GM18507 (cell line): ENCODE results near the gene CPED1.
"Not testable (repeated sequence)": the region's sequence is repeated elsewhere in the genome, so short reads cannot be mapped to it uniquely, and the experiment has no call there.

Experiments
- DNase-seq: peaks from one replicate; pipeline ENCODE4 v3.0.0; 2011; ENCODE audit warnings: low read depth; ENCODE audit not compliant: insufficient read length; ENCODE audit errors: extremely low spot score
- FAIRE-seq: peaks from 2 replicates; lab custom pipeline; 2011; peaks lifted over from hg19 to GRCh38; lab: Jason Lieb, UNC

The CPED1 gene

GRCh38 chr7:121034929-121035328 is 46.4 kb downstream of the CPED1 start:
- FAIRE-seq = no peak
- DNase-seq = no peak

DNA sequence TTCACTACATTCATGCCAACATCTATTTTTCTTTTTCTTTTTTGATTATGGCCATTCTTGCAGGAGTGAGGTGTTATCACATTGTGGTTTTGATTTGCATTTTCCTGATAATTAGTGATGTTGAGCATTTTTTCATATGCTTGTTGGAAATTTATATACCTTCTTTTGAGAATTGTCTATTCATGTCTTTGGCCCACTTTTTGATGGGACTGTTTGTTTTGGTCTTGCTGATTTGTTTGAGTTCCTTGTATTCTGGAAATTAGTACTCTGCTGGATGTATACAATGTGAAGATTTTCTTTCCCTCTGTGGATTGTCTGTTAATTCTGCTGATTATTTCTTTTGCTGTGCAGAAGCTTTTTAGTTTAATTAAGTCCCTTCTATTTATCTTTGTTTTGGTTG is 48.3 kb downstream of the CPED1 start:
- FAIRE-seq = not testable (repeated sequence)

DNA sequence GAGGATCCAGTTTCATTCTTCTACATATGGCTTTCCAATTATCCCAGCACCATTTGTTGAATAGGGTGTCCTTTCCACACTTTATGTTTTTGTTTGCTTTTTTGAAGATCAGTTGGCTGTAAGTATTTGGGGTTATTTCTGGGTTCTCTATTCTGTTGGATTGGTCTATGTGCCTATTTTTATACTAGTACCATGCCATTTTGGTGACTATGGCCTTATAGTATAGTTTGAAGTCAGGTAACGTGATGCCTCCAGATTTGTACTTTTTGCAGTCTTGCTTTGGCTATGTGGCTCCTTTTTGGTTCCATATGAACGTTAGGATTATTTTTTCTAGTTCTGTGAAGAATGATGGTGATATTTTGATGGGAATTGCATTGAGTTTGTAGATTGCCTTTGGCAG is 48.8 kb downstream of the CPED1 start:
- not testable (repeated sequence) for FAIRE-seq, DNase-seq

More for the DNA sequence above, 48.3 kb downstream of the CPED1 start:
- not testable (repeated sequence) for DNase-seq

DNA sequence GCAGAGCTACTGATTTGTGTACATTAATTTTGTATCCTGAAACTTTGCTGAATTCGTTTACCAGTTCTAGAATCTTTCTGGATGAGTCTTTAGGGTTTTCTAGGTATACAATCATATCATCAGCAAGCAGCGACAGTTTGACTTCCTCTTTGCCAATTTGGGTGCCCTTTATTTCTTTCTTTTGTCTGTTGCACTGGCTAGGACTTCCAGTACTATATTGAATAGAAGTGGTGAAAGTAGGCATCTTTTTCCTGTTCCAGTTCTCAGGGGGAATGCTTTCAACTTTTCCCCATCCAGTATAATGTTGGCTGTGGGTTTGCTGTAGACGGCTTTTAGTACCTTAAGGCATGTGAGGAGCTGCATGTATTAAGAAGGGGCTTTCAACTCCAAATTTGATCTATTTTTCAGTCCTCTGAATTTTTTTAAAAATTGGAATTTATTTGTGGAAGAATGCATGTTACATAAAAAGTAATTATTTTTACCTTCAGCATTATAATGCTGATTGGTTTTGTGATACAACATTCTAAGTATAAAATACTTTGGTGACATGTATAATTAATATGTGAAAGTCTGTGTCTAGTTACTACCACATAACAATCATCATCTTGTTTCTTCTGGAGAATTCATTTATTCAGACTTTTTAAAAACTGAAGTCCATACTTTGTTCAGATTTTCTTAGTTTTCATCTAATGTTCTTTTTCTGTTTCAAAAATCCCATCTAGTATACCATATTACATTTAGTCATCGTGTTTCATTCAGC is 49.6 kb downstream of the CPED1 start:
- DNase-seq = no peak
- FAIRE-seq = no peak

- no peak for FAIRE-seq
- no peak for DNase-seq
Observed at GRCh38 chr7:121038717-121039509, 50.4 kb downstream of the CPED1 start.

- FAIRE-seq (no peak), DNase-seq (no peak)
Observed at GRCh38 chr7:121039510-121039822, 51.0 kb downstream of the CPED1 start.

GRCh38 chr7:121039994-121040393 is 51.5 kb downstream of the CPED1 start:
- FAIRE-seq = no peak
- DNase-seq = no peak

- no peak for FAIRE-seq
- DNase-seq = no peak
Observed at GRCh38 chr7:121041516-121042148, 53.1 kb downstream of the CPED1 start.

GRCh38 chr7:121042195-121042594 is 53.7 kb downstream of the CPED1 start:
- FAIRE-seq = no peak

GRCh38 chr7:121042899-121043298 is 54.4 kb downstream of the CPED1 start:
- no peak for FAIRE-seq

More at GRCh38 chr7:121042195-121042594, 53.7 kb downstream of the CPED1 start:
- no peak for DNase-seq

GRCh38 chr7:121043314-121044234 is 55.1 kb downstream of the CPED1 start:
- no peak for DNase-seq
- no peak for FAIRE-seq

More at GRCh38 chr7:121042899-121043298, 54.4 kb downstream of the CPED1 start:
- no peak for DNase-seq

GRCh38 chr7:121045090-121045489 is 56.6 kb downstream of the CPED1 start:
- DNase-seq (no peak), FAIRE-seq (no peak)

GRCh38 chr7:121046009-121046408 is 57.5 kb downstream of the CPED1 start:
- DNase-seq = no peak
- no peak for FAIRE-seq

GRCh38 chr7:121046893-121047468 is 58.5 kb downstream of the CPED1 start:
- FAIRE-seq = no peak
- DNase-seq = no peak

- no peak for DNase-seq
- FAIRE-seq = no peak
Observed at GRCh38 chr7:121048195-121048594, 59.7 kb downstream of the CPED1 start.

GRCh38 chr7:121049028-121049791 is 60.7 kb downstream of the CPED1 start:
- FAIRE-seq (no peak), DNase-seq (no peak)

- no peak for FAIRE-seq
- no peak for DNase-seq
Observed at GRCh38 chr7:121049897-121050296, 61.4 kb downstream of the CPED1 start.

- DNase-seq (no peak), FAIRE-seq (no peak)
Observed at GRCh38 chr7:121053219-121053618, 64.7 kb downstream of the CPED1 start.
